DND-41 (cell line): Measurements from ENCODE around the gene WWP2.

Experiments used
- ATAC-seq: fragments of 200-7000 bp; cut with Tn5 transposase; 3 replicates; pipeline ENCODE4 v1.9.1; 2021; ENCODE audit warnings: low read depth; ENCODE audit not compliant: insufficient read depth
- DNase-seq: peaks from one replicate; pipeline ENCODE4 v3.0.0-alpha.2; 2020
- H2AFZ ChIP-seq: 2 replicates; pipeline ENCODE4 v1.6.0; 2012; ENCODE audit warnings: low read depth, low read length
- H3K27ac ChIP-seq: 2 replicates; pipeline ENCODE4 v1.5.1; 2012; ENCODE audit warnings: low read length, inconsistent platforms
- H3K27me3 ChIP-seq: fragments of 200-600 bp; sonication (generic); 2 replicates; pipeline ENCODE4 v1.6.0; 2012; ENCODE audit warnings: low read length, mild to moderate bottlenecking, inconsistent platforms; ENCODE audit not compliant: insufficient read depth, poor library complexity
- H3K36me3 ChIP-seq: 2 replicates; pipeline ENCODE4 v1.5.1; 2012; ENCODE audit warnings: low read length, inconsistent platforms; ENCODE audit not compliant: insufficient read depth
- H3K4me1 ChIP-seq: 2 replicates; pipeline ENCODE4 v1.5.1; 2012; ENCODE audit warnings: mild to moderate bottlenecking, low read length; ENCODE audit not compliant: insufficient read depth
- H3K4me2 ChIP-seq: 2 replicates; pipeline ENCODE4 v1.6.0; 2012; ENCODE audit warnings: mild to moderate bottlenecking, moderate library complexity, low read length, inconsistent platforms; ENCODE audit not compliant: insufficient read depth
- H3K4me3 ChIP-seq, 2 experiments: fragments of 200-600 bp in 1 of 2; shearing (Covaris generic) in 1 of 2; 2 replicates each; pipeline ENCODE4 v1.5.1; 2012 to 2016; ENCODE audit warnings: inconsistent platforms in 2 of 2, low read length in 2 of 2, mild to moderate bottlenecking in 2 of 2, low read depth in 1 of 2, moderate library complexity in 1 of 2
- H3K79me2 ChIP-seq: 2 replicates; pipeline ENCODE4 v1.6.0; 2012; ENCODE audit warnings: low read length, inconsistent platforms; ENCODE audit not compliant: insufficient read depth
- H3K9ac ChIP-seq: 2 replicates; pipeline ENCODE4 v1.6.0; 2012; ENCODE audit warnings: low read depth, mild to moderate bottlenecking, inconsistent platforms, low read length, moderate library complexity
- H3K9me3 ChIP-seq: 2 replicates; pipeline ENCODE4 v1.5.1; 2012; ENCODE audit warnings: low read length, moderate library complexity, mild to moderate bottlenecking, inconsistent platforms; ENCODE audit not compliant: insufficient read depth, severe bottlenecking
- H4K20me1 ChIP-seq: 2 replicates; pipeline ENCODE4 v1.6.0; 2012; ENCODE audit warnings: low read length; ENCODE audit not compliant: insufficient read depth
- EZH2 ChIP-seq: IDR thresholded peaks from 3 replicates; pipeline ENCODE4 v1.6.1; 2012; ENCODE audit warnings: borderline replicate concordance, low read depth, mild to moderate bottlenecking, moderate library complexity, low read length, inconsistent platforms; ENCODE audit not compliant: severe bottlenecking
- TF ChIP-seq, protein P1 (sequence below): IDR thresholded peaks from 2 replicates; pipeline ENCODE4 v1.5.1; 2012; ENCODE audit warnings: borderline replicate concordance, low read length, moderate library complexity, mild to moderate bottlenecking; ENCODE audit not compliant: poor library complexity, severe bottlenecking; ENCODE audit errors: extremely low read depth

WWP2 gene

DNA sequence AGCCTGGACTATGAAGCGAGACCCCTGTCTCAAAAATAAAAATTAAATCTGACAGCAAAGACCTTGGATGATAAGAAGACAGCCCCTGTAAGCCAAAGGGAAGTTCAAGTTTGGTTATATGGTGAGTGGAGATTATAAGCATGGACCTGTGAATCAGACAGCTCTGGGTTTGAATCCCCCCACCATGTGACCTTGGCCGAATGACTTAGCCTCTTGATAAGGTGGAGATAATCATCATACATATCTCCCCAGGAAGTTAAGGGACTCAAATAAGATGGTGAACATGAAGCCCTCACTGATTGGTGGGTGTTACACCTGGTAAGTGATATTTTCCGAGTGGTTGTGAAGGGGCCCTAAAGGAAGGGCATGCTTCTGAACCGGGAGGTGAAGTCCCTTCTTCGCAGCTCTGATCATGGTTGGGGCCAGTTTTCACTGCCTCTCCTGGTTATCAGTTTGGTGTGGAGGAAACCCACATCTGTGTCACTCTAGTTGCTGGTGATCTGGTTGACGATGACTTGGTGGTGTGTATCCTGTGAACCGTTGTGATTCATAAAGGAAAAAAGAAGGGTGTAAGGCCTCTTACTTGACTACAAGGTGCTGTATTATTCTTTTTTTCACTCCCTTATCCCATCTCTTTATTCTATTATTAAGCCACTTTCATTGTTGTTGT, 127.3 kb downstream of the WWP2 start:
- TF ChIP-seq, protein P1, sequence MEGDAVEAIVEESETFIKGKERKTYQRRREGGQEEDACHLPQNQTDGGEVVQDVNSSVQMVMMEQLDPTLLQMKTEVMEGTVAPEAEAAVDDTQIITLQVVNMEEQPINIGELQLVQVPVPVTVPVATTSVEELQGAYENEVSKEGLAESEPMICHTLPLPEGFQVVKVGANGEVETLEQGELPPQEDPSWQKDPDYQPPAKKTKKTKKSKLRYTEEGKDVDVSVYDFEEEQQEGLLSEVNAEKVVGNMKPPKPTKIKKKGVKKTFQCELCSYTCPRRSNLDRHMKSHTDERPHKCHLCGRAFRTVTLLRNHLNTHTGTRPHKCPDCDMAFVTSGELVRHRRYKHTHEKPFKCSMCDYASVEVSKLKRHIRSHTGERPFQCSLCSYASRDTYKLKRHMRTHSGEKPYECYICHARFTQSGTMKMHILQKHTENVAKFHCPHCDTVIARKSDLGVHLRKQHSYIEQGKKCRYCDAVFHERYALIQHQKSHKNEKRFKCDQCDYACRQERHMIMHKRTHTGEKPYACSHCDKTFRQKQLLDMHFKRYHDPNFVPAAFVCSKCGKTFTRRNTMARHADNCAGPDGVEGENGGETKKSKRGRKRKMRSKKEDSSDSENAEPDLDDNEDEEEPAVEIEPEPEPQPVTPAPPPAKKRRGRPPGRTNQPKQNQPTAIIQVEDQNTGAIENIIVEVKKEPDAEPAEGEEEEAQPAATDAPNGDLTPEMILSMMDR = no peak
- TF ChIP-seq EZH2 = no peak
- DNase-seq = no peak
- H3K9me3 ChIP-seq = no peaks in the 10 kb centered on the region
- H3K36me3 ChIP-seq = peaks cover 15% of the 10 kb centered on the region
- H3K4me2 ChIP-seq = no peak overlapping the region
- no peaks in the 10 kb centered on the region for H3K27me3 ChIP-seq
- ATAC-seq = no peak
- H3K27ac ChIP-seq = no peak overlapping the region
- H4K20me1 ChIP-seq = no peaks in the 10 kb centered on the region
- no peak overlapping the region for H3K4me3 ChIP-seq
- no peak overlapping the region for H3K9ac ChIP-seq
- no peaks in the 10 kb centered on the region for H3K79me2 ChIP-seq
- H3K4me1 ChIP-seq = no peaks in the 10 kb centered on the region
- H2AFZ ChIP-seq = no peak overlapping the region

DNA sequence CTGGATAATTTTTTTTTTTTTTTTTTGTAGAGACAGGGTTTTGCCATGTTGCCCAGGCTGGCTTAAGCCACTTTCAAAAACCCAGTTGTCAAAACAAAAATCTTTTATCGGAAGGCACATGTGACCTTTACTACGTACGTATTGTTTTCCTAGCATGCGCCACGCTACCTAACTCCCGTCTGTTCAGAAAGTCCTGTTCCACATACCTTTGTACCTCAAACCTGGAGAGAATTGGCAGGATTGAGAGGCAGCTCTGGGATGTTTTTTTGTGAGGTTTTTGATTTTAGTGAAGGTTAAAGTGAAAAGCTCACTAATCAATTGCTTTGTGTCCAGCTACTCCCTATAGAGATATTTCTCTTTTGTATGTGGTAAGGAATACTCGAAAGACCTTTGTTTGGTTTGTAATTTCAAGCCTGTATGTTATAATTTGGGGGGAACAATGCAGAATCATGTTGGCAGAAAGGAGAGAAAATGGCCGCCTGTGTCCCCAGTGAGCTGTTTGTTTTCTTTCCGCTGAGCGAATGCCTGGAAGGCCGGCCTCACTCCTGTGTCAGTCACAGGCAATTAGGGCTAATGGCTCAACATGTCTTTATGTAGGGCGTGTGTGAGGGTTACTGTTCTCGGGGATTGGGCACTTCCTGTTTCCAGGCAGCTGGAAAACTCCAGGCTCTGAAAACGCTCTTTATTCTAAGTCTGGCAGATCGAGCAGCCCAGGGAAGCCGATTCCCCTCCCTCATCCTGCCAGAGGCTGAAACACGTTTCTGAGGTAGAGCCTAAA, 128.2 kb downstream of the WWP2 start:
- TF ChIP-seq, protein P1 = no peak
- no peak for TF ChIP-seq EZH2
- Histone ChIP-seq H2AFZ (no peak overlapping the region), H3K79me2 (no peaks in the 10 kb centered on the region), H3K27me3 (no peaks in the 10 kb centered on the region), H3K4me1 (no peaks in the 10 kb centered on the region), H4K20me1 (no peaks in the 10 kb centered on the region), H3K4me2 (no peak overlapping the region), H3K9ac (no peak overlapping the region), H3K27ac (no peak overlapping the region), H3K9me3 (no peaks in the 10 kb centered on the region), H3K36me3 (peaks cover 15% of the 10 kb centered on the region), H3K4me3 (no peak overlapping the region)
- no peak for DNase-seq
- no peak for ATAC-seq

DNA sequence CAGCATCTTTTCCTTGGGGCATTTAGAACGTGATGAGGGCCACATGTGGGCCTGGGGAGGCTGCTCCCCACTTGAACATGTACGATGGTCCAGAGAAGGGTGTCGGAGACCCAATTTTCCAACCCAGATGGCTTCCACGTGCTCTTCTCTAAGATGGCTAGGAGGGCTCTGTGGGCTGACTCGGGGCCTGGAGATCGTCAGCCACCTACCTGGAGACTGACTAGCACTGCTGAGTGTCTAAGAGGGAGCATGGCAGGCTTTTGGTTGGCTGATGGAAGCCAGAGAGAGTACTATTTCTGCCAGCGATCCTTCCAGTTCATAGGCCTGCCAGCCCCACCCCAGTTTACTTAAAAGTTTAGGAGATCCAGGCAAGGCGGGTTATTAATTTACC, 128.8 kb downstream of the WWP2 start:
- ATAC-seq (no peak), DNase-seq (no peak)
- Histone ChIP-seq H3K27me3 (no peaks in the 10 kb centered on the region), H4K20me1 (no peaks in the 10 kb centered on the region), H3K4me1 (no peaks in the 10 kb centered on the region), H3K9me3 (no peaks in the 10 kb centered on the region), H3K79me2 (no peaks in the 10 kb centered on the region), H3K9ac (no peak overlapping the region), H3K4me3 (no peak overlapping the region), H2AFZ (no peak overlapping the region), H3K36me3 (peaks cover 15% of the 10 kb centered on the region), H3K4me2 (no peak overlapping the region), H3K27ac (no peak overlapping the region)
- TF ChIP-seq EZH2 = no peak
- TF ChIP-seq, protein P1 = no peak
